ENCODE results near the gene LRRC25.
A peak's percentile ranks its signal among the peaks of the same experiment; 100 is the strongest.

The LRRC25 gene

DNA sequence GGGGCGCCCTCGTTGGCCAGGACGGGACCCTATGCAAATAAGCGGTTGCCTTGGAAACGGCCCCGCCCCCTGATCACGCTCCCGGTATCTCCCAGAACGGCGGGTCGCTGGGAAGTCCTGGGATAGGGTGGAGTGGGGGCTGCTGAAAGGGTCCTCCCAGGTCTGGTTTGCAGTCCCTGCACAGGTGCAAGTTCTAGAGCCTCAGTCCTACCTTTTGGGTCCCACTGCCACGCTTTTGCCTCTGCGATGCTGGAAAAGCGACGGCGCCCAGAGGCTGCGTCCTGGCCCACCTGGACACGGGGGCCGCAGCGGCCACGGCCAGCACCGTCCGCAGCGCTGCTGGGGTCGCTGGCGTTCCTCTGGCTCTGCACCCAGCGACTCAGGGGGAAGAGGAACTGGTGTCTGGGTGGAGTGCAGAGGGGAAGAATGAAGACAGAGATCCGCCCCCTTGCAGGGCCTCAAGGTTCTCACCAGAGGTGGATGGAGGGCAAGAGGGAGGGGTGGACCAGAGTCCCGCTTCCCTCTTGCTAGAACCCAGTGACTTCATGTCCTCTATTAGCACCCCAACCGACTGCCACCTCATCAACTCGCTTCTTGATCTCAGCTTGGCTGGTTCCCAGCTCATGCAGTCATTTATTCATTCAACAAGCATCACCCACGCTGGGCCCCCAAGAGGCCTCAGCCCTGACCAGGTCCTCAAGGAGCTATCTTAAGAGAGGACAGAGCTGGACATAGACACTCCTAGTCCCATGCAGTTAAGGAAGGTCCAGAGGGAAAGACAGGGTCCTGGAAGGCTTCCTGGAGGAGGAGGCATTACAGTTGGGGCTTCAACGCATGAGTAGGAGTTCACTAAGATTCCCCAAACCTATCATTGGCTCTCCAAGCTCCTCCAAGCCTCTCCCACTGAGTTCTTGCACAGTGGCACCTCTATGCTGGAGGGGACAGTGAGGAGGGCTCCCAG lies at the start of gene LRRC25:
TSS of gene LRRC25 (minus strand) at position 381 of the 961 bp plus-strand sequence. CDS start 659 bp downstream, outside the sequence.
- no peak for DNase-seq

GRCh38 chr19:18446811-18447359 lies 49.5 kb upstream of the LRRC25 start:
- no peak for DNase-seq

DNA sequence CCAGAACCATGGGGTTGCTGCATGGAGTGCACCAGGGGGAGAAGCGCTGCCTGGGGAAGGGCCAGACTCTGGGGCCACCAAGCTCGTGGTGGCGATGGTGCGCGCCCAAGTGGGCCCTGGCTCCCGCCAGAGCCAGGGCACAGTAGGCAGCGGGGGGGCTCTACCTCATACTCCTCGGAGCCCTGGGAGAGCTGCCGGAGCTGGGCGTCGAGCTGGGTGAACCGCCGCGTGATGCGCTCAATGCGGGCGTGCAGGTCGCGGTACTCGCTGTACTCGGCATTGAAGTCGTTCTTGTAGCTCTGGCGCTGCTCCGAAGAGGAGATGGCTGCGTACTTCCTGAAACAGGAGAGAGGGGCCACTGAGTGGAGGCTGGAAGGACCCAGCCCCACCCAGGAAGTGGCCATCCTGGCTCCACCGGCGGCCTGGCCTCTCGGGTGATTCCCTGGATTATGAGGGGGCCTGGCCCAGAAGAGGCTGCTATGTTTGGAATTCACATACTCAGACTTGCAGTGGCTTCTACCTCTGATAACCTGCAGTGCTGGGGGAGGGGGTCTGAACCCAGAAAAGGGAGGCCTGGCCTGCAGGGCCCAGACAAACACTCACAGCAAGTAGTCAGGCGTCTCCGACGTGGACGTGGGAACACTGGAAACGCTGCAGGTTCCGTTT lies 48.9 kb upstream of the LRRC25 start:
- DNase-seq = no peak

DNA sequence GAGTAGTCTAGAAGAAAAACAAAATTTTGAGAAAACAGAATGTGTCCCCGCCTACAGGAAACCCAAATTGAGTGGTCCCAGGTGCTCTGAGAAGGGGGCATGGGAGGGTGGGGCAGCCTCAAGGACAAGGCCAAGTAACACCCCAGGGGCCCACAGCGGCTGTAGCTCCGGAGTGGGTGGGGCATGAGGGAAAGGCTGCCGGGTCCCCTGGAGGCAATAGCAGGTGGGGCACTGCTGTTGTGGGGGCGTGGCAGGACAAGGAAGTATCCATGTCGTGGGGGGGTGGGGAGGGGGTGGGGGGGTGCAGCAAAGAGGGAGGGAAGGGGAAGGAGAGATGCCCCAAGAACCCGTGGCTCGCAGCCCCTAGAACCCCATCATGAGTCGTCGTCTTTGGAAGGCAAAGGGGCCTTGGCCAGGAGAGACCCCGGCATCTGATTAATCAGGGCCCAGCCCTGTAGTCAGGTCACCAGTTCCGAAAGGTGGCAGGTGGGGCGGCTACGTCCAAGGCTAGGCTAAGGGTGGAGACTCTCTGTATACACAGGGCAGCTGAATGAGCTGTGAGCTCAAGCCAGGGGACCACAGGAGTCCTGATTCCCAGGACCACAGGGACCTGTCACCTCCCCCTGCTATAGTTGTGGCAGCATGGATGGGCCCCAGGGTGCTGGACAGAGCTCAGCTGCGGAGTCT lies 48.0 kb upstream of the LRRC25 start:
- no peak for DNase-seq

DNA sequence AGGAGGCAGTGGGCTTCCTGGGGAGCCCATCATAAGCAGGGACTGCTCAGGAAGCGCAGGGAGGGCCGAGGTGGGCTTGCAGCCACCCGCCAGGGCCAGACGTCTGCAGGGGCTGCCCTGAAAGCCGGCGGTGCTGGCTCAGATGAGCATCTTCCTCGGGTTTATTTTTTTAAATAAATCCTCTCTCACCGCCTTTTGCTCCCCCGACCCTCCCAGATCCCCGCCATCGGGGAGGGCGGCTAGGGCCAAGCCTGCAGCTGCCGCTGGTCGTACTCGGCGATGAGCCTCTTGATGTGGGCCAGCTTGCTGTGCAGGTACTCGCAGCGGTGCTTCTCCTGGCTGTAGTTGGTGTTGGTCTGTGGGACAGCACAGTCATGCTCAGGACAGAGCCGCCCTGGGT lies 47.1 kb upstream of the LRRC25 start:
- no peak for DNase-seq

- no peak for DNase-seq
Measured at GRCh38 chr19:18443831-18444230, 46.4 kb upstream of the LRRC25 start.

- DNase-seq = no peak
Measured at GRCh38 chr19:18443406-18443805, 46.0 kb upstream of the LRRC25 start.

DNA sequence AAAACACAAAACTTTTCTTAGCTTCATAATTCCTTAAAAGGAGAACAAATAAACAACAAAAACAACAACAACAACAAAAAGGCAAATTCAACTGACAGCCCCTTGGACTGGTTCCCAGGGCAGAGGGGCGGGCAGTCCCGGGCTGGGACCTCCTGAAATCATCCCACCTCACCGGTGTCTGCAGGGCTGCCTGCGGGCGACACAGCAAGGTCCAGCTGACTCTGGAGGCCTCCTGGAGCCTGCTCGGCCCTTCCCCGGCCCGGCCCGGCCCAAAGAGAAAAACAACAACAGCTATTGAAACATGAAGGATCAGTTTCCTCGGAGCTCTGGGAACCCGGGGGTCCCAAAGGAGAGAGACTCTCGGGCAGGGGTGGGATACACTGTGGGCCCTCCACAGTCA lies 45.5 kb upstream of the LRRC25 start:
- no peak for DNase-seq

- no peak for DNase-seq
Measured at GRCh38 chr19:18441804-18442788, 44.7 kb upstream of the LRRC25 start.

GRCh38 chr19:18440936-18441803 lies 43.7 kb upstream of the LRRC25 start:
- peak in 1 of 2 donors; percentile 21 for DNase-seq

- DNase-seq = peak in 1 of 2 donors; percentile 29
Measured at GRCh38 chr19:18440415-18440877, 43.0 kb upstream of the LRRC25 start.

GRCh38 chr19:18439910-18440237 lies 42.5 kb upstream of the LRRC25 start:
- DNase-seq = no peak

- peak in 1 of 2 donors; percentile 22 for DNase-seq
Measured at GRCh38 chr19:18439025-18439909, 41.8 kb upstream of the LRRC25 start.

- DNase-seq = peak in 1 of 2 donors; percentile 20
Measured at GRCh38 chr19:18438331-18439024, 41.1 kb upstream of the LRRC25 start.

DNA sequence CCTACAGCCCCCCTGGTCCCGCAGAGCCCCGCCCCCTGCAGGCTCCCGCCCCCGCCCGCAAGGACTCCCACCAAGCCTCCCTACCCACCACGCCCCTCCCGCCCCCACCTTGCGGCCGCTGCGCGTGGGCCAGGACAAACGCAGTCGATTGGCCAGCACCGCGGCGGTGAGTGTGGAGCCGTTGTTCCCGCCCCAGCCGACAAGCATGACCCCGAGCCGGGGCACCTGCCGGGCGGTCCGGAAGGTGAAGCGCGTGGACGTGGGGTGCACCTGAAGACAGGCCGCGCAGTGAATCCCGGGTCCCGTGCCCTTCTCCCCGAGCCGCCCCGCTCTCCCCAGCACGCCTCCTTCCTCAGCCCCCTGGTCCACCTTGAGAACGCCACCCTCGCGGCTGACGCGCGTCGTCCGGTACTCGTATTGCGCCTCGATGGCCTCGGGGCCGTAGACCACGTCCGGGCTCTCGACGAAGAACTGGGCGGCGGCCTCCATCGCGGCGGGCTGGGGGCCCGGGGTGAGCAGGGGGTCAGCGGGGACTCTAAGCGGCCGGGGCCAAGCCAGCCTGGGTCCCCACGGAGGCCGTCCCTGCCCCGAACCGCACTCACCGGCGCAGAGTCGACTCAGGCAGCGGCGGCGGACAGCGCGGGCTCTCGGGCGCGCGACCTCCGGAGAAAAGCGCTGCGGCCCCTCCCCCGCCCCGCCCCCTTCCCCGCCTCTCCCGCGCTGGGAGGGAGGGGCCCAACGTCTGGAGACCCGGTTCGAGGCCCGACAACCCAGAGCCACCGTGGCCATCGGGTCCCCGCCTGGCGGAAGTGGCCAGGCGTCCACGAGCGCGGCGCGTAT lies 40.3 kb upstream of the LRRC25 start, which contains the start of gene ISYNA1:
TSS of gene ISYNA1 (minus strand) at position 643 of the 840 bp plus-strand sequence. CDS start at position 489, 154 bp downstream.
- DNase-seq = peak; percentile 57

- peak; percentile 70 to 78 for DNase-seq
Measured at GRCh38 chr19:18436671-18437490, 39.5 kb upstream of the LRRC25 start.
